Measurements from ENCODE around the gene NR4A3.

DNA sequence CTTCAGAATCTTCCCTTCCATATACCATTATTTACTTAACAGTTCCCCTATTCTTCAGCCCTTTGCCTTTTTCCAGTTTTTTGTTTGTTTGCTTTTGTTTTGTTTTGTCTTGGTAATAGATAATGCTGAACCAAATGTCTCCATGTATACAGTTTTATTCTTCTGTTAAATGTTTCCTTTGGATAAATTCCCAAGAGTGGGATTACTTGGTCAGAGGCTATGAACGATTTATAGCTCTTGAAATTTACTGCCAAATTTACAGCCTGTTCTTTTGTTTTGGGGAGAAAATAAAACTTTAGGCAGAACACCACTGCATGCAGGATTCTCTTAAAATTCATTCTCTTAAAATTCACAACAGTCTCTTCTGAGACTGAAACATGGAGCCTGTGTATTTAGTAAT lies 38.6 kb downstream of the NR4A3 start:
- TF ChIP-seq, protein P1, sequence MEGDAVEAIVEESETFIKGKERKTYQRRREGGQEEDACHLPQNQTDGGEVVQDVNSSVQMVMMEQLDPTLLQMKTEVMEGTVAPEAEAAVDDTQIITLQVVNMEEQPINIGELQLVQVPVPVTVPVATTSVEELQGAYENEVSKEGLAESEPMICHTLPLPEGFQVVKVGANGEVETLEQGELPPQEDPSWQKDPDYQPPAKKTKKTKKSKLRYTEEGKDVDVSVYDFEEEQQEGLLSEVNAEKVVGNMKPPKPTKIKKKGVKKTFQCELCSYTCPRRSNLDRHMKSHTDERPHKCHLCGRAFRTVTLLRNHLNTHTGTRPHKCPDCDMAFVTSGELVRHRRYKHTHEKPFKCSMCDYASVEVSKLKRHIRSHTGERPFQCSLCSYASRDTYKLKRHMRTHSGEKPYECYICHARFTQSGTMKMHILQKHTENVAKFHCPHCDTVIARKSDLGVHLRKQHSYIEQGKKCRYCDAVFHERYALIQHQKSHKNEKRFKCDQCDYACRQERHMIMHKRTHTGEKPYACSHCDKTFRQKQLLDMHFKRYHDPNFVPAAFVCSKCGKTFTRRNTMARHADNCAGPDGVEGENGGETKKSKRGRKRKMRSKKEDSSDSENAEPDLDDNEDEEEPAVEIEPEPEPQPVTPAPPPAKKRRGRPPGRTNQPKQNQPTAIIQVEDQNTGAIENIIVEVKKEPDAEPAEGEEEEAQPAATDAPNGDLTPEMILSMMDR (conservative IDR thresholded peaks at IDR 0.05; ENCODE audit: low read length): no peak
- TF ChIP-seq EZH2phosphoT487 (IDR thresholded peaks at IDR 0.05; ENCODE audit: borderline replicate concordance, low read depth, low read length): no peak
